Left ventricle myocardium inferior (tissue), 1 donor: ENCODE measurements around the gene ODAD2. TPM values are rescaled to one million over a fixed set of nuclear protein-coding genes. Genes with fewer than 3 reads are reported as not detected.

ENCODE experiments used
- DNase-seq: peaks from one replicate; pipeline ENCODE4 v3.0.0-alpha.2; 2020
- H3K27ac ChIP-seq: fragments of 200-600 bp; replicated peaks from 2 replicates; pipeline ENCODE4 v1.8.0; 2021
- H3K27me3 ChIP-seq: fragments of 200-600 bp; 2 replicates; pipeline ENCODE4 v1.8.0; 2021; ENCODE audit warnings: low read depth
- H3K36me3 ChIP-seq: fragments of 200-600 bp; 2 replicates; pipeline ENCODE4 v1.8.0; 2021
- H3K4me1 ChIP-seq: fragments of 200-600 bp; 2 replicates; pipeline ENCODE4 v1.8.0; 2021
- H3K4me3 ChIP-seq: fragments of 200-600 bp; 2 replicates; pipeline ENCODE4 v1.8.0; 2021; ENCODE audit warnings: mild to moderate bottlenecking, moderate library complexity
- H3K9me3 ChIP-seq: fragments of 200-600 bp; replicated peaks from 2 replicates; pipeline ENCODE4 v1.8.0; 2021
- intact Hi-C: fragments of 100-400 bp; cut with micrococcal nuclease; formaldehyde crosslinking; loops from one replicate; pipeline ENCODE4 v1.11.0; 2022
- total RNA-seq: library from RNA; stranded (reverse); fragmentation: NEBNext Ultra II Directional; extraction: Animal tissue kit (Norgen Biotek cat#: 25700); gene quantifications from one replicate; pipeline ENCODE4 v1.2.1, GENCODE V29; 2021
- TF ChIP-seq, protein P1 (sequence below): fragments of 200-600 bp; IDR thresholded peaks from 2 replicates; pipeline ENCODE4 v1.8.0; 2021; ENCODE audit warnings: antibody characterized with exemption, mild to moderate bottlenecking, borderline replicate concordance
- donor health status: DM: no; HTN: yes; CAD: no; lungs with severe emphysema.

ODAD2 gene
- total RNA-seq, 1 donor from 2014 or later, result 0.58 TPM

DNA sequence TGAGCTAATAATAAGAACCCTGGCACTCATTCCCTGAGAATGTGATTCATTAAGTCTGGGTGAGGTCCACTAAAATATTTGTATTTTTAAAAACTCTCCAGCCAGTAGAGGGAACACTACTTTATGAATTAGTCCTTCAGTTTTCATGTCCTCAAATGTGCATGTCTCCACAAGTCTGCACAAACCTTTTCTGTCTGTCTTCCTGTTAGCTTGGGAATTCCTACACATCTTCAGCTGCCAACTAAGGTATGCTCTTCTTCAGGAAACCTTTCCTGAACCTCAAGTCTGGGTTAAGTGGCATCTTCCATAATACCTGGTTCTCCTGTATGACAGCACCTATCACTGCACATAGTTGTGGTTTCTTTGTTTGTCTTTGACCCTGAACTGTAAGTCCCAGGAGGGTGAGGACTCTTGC is 133.7 kb downstream of the ODAD2 start:
- peaks cover 21% of the 10 kb centered on the region for H3K9me3 ChIP-seq
- H3K4me3 ChIP-seq, result no peak overlapping the region
- TF ChIP-seq, protein P1, sequence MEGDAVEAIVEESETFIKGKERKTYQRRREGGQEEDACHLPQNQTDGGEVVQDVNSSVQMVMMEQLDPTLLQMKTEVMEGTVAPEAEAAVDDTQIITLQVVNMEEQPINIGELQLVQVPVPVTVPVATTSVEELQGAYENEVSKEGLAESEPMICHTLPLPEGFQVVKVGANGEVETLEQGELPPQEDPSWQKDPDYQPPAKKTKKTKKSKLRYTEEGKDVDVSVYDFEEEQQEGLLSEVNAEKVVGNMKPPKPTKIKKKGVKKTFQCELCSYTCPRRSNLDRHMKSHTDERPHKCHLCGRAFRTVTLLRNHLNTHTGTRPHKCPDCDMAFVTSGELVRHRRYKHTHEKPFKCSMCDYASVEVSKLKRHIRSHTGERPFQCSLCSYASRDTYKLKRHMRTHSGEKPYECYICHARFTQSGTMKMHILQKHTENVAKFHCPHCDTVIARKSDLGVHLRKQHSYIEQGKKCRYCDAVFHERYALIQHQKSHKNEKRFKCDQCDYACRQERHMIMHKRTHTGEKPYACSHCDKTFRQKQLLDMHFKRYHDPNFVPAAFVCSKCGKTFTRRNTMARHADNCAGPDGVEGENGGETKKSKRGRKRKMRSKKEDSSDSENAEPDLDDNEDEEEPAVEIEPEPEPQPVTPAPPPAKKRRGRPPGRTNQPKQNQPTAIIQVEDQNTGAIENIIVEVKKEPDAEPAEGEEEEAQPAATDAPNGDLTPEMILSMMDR, result no peak
- no peaks in the 10 kb centered on the region for H3K27me3 ChIP-seq
- no peaks in the 10 kb centered on the region for H3K4me1 ChIP-seq
- no peaks in the 10 kb centered on the region for H3K36me3 ChIP-seq
- intact Hi-C loops, result no loop called here
- H3K27ac ChIP-seq, result no peak overlapping the region
- no peak for DNase-seq

DNA sequence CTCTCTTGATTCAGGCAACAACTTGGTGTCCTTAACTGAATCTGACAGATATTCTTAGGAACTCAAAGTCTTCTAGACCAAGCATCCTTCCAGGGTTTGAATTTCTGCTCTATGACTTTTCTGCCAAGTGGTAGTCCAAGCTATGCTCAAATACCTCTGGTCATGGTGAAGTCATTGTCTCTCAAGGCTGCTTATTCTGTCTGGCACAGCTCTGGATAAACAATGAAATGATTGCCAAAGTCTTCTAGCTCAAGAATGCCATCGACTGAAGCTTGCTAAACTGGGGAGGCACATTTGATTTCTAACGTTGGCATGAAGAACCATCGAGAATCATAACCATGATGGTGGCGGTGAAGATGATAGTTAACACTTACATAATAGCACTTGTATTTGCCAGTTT is 137.1 kb downstream of the ODAD2 start:
- no peaks in the 10 kb centered on the region for H3K36me3 ChIP-seq
- H3K27ac ChIP-seq, result no peak overlapping the region
- H3K4me3 ChIP-seq, result no peak overlapping the region
- peaks cover 5% of the 10 kb centered on the region for H3K4me1 ChIP-seq
- intact Hi-C loops, result no loop called here
- DNase-seq, result no peak
- H3K27me3 ChIP-seq, result no peaks in the 10 kb centered on the region
- TF ChIP-seq, protein P1, result no peak
- H3K9me3 ChIP-seq, result no peaks in the 10 kb centered on the region

DNA sequence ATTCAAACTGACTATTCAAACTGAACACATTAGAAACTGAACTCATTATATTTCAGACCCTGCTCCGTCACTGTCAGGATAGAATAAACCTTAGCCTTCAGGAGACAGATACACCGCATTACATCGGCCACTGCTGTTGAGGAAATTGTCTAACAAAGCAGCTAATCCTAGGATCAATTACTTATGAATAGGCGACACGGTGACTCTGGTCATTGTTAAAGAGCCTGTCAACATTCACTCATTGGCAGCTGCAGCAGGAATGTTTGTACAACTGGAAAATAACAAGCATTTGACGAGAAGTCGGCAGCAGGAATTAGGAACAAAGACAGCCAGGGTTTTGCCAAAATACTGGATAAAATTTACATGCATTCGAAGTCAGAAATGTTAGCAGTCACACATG is 141.3 kb downstream of the ODAD2 start:
- Histone ChIP-seq H3K4me1 (peaks cover 5% of the 10 kb centered on the region), H3K27me3 (no peaks in the 10 kb centered on the region), H3K9me3 (no peaks in the 10 kb centered on the region), H3K4me3 (no peak overlapping the region), H3K36me3 (no peaks in the 10 kb centered on the region), H3K27ac (no peak overlapping the region)
- TF ChIP-seq, protein P1, result no peak
- DNase-seq, result no peak
- intact Hi-C loops, result no loop called here

DNA sequence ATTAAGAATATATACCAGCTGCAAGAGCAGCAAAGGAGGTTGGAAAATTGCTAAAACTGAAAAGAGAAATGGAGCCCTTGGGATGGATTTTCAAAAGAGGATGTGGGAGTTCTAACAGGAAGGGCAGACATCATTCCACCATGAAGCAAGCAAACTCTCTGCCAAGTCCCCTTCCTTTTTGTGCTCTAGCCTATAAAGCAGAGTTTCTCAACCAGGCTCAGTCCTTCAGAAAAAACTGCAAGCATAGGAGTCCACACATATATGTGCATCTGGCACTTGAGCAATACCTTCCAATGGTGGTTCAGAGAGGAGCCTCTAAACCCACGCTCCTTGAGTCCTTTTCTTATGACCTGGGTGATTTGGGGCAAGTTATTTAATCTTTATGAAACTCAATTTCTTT is 154.7 kb downstream of the ODAD2 start:
- H3K27ac ChIP-seq, result no peak overlapping the region
- H3K9me3 ChIP-seq, result peaks cover 8% of the 10 kb centered on the region
- no peaks in the 10 kb centered on the region for H3K27me3 ChIP-seq
- TF ChIP-seq, protein P1, result no peak
- intact Hi-C loops, result no loop called here
- no peak for DNase-seq
- no peak overlapping the region for H3K4me3 ChIP-seq
- H3K36me3 ChIP-seq, result no peaks in the 10 kb centered on the region
- no peaks in the 10 kb centered on the region for H3K4me1 ChIP-seq

DNA sequence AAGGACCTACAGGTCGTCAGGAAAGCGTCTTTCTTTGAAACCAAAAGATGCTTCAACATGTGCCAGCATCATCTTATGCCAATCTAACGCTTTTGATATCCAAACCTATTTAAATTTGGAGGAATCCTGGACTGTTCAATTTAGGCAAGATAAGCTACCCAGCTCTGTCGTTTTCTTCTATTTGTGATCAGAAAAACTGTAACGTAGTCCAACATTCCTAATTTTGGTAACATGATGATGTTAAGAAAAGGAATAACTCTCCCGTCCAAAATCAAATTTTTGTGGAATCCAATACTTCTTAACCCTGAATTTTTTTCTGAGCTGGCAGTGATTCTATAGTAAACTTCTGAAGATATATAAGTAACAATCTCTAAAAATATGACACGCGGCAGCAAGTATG is 160.0 kb downstream of the ODAD2 start:
- intact Hi-C loops, result no loop called here
- Histone ChIP-seq H3K36me3 (no peaks in the 10 kb centered on the region), H3K27me3 (no peaks in the 10 kb centered on the region), H3K9me3 (no peaks in the 10 kb centered on the region), H3K4me3 (no peak overlapping the region), H3K4me1 (no peaks in the 10 kb centered on the region), H3K27ac (no peak overlapping the region)
- TF ChIP-seq, protein P1, result no peak
- DNase-seq, result no peak

- intact Hi-C loops, result no loop called here
- no peaks in the 10 kb centered on the region for H3K4me1 ChIP-seq
- no peak overlapping the region for H3K27ac ChIP-seq
- no peaks in the 10 kb centered on the region for H3K27me3 ChIP-seq
- TF ChIP-seq, protein P1, result no peak
- H3K36me3 ChIP-seq, result no peaks in the 10 kb centered on the region
- no peak overlapping the region for H3K4me3 ChIP-seq
- no peaks in the 10 kb centered on the region for H3K9me3 ChIP-seq
- no peak for DNase-seq
These were observed 160.5 kb downstream of the ODAD2 start for GRCh38 chr10:27838361-27838760.
